GM21717 (cell line): ENCODE measurements around the gene TMEM62.
A peak's percentile ranks its signal among the peaks of the same experiment; 100 is the strongest.

ENCODE experiments used
- ATAC-seq: cut with Tn5 transposase; IDR thresholded peaks from one replicate; pipeline ENCODE4 v1.9.1; 2021; ENCODE audit warnings: mild to moderate bottlenecking, moderate library complexity; ENCODE audit not compliant: unreplicated experiment

TMEM62 gene

DNA sequence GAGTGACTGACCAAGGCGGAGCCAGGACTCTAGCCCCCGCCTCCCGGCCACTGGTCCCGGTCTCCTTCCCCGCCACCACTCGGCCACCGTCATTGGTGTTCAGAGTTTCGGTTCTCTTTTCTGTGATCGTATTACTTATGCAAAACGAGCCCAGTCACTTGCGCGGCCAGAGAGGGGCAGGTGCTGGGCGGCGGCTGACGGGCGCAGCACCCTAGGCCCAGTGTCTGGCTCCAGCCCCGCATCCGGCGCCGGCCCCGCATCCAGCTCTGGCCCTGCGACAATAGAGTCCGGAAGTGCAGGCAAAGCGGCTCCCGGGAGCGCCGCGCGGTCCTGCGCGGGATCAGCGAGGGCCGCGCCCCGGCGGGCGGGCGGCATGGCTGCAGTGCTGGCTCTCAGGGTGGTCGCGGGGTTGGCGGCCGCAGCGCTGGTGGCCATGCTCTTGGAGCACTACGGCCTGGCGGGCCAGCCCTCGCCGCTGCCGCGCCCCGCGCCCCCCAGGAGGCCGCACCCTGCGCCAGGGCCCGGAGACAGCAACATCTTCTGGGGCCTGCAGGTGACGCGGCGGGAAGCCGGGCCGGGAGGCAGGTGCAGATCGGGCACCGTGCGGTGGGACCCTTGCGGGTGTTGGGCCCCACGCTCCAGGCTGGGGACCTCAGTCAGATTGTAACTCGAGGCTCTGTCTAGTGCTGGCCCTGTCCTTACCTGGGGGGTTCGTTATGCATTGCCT lies at the start of gene TMEM62:
Gene TMEM62, plus strand, starts transcription at position 157 of the 727 bp plus-strand sequence. Its CDS starts 217 bp downstream, at position 374.
- peak; percentile 91 for ATAC-seq

DNA sequence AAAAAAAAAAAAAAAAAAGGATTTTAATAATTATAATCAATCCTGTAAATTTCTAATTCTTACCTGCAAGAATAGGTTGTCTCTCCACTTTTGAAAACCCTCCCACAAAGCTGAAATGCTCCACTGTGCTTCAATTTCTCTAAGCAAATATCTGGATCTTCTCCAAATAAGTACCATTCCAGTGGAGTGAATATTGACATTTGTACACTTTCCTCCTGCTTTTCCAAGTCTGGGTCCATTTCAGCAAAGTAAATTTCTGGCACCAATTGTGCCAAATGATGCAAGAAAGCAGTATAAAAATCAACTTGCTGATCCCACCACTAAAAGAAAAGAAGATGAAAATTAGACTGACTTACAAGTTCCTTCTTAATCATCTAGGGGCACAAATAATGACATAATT lies 47.5 kb upstream of the TMEM62 start:
- no peak for ATAC-seq

DNA sequence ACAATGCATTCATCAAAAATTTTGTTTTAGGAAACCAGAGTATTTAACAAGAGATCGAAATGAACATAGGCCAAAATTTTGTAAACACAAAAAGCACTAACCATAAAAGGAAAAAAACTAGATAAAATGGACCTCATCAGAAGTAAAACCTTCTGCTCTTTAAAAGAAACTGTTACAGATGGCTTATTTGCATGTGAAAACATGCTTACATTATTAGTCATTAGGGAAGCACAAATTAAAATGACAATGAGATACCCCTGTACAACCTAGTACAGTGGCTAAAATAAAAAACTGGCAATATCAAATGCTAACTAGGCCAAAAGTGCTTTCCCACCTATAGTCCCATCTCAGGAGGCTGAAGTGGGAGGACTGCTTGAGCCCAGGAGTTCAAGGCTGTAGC lies 46.8 kb upstream of the TMEM62 start:
- ATAC-seq, result no peak

DNA sequence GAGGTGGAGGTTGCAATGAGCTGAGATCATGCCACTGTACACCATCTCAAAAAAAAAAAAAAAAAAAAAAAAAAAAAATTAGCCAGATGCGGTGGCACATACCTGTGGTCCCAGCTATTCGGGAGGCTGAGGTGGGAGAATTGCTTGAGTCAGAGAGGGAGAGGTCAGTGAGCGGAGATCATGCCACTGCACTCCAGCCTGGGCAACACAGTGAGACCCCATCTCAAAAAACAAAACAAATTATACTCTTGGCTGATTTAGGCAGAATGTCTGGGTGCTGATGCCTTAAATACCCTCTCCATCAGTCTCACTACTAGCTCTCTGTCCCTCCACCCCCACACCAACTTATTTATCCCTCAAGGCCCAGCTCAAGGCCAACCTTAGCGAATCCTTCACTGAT lies 41.5 kb upstream of the TMEM62 start:
- no peak for ATAC-seq

DNA sequence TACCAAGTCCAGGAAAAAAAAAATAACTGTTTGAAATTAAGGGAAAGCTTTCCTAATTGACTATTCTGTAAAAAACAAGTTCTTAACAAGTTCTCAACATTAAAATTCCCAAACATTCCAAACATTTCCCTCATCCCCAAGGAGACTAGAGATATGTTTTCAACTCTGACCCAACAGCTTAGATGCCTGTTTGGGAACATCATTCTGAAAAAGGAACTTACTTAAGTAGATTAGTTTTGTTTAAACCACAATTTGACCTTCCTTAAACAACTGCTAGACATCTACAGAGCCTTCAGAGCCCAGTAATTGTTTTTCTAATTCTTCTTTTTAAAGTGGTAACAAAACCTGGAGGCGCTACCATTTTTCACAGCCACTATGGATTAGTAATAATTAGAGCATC lies 40.4 kb upstream of the TMEM62 start:
- no peak for ATAC-seq

DNA sequence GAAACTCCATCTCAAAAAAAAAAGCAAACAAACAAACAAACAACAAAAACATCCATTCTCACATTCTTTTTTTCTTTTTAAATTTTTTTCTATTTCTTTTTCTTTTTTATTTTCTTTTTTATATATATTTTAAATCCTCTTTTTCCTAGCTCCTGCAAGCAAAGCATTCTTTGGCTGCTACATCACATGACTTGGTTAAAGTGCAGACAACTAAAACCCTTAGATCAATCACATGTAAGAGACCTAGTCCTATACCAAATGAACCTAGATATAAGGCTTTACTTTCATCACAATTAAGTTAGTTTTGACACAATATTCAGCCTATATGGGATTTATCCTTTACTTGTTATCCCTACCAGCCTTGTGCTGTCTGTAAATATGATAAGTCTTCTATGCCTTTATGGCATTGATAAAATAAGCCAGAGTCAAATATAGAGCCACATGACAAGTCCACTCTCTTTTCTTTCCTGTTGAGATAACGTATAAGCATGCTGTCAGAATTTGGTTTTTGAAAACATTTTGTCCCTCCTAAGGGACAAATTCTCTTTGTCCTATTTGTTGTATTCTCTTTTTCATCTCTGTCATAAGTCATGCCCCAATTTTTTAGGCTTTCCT lies 38.9 kb upstream of the TMEM62 start:
- no peak for ATAC-seq

DNA sequence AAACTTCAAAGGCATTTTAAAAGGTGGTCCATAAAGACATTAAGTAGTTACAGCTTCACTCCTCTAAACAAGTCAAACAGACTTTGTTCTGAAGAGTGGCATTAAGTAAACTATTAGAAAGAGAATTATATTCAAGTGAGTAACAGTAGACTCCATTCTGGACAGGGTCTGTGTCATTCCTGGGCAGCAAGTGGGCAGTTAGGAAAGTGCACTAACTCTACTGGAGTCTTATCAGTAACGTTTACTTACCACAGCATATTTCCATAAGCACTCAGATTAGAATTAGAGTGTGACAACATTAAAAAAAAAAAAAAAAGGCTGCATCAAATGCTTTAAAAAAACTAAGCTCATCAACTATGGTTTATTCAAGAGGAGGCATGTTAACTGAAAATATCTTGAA lies 38.1 kb upstream of the TMEM62 start:
- no peak for ATAC-seq

DNA sequence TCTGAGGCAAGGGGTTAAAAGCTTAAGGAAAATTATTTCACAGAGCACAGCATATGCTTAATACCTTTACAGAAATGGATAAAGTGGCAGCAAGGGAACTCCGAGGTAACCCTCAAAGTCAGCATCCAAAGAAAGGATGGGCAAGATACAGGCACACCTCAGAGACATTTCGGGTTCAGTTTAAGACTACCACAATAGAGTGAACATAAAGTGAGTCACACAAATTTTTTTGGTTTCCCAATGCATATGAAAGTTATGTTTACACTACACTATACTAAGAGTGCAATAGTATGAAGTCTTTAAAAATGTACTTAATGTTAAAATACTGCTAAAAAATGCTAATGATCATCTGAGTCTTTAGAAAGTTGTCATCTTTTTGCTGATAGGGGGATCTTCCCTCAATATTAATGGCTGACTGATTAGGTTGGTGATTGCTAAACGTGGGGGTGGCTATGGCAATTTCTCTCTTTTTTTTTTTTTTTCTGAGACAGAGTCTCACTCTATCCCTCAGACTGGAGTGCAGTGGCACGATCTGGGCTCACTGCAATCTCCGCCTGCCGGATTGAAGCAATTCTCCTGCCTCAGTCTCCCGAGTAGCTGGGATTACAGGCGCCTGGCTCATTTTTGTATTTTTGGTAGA lies 37.6 kb upstream of the TMEM62 start:
- ATAC-seq, result no peak

DNA sequence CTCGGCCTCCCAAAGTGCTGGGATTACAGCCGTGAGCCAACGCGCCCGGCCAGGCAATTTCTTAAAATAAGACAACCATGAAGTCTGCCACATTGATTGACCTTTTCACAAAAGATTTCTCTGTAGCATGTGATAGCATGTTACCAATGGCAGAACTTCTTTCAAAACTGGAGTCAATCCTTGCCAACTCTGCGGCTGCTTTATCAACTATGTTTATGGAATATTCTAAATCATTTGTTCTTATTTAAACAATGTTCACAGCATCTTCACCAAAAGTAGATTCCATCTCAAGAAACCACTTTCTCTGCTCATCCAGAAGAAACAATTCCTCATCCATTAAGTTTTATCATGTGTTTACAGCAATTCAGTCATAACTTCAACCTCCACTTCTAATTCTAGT lies 37.0 kb upstream of the TMEM62 start:
- no peak for ATAC-seq

DNA sequence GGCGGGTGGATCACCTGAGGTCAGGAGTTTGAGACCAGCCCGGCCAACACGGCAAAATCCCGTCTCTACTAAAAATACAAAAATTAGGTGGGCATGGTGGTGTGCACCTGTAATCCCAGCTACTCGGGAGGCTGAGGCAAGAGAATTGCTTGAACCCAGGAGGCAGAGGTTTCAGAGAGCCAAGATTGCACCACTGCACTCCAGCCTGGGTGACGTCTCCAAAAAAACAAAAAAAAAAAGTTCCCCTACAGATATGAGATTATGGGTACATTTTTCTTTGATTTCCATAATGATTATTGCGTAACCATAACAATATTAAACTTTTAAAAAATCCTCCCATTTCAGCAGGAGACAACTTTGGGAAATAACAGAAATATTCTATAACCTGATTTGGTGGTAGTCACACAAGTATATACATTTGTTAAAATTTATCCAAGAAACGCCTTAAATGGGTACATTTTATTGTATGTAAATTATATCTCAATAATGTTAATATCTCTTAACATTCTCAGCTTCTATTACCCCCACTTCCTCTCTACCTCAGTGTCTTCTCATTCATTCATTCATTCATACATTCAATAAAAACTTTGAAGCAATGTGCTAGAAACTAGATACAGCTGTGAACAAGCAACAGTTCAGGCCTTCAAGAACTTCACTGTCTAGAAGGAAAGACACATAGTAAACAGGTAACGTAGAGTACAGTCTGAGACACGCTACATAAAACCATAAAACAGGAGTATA lies 34.1 kb upstream of the TMEM62 start:
- no peak for ATAC-seq

DNA sequence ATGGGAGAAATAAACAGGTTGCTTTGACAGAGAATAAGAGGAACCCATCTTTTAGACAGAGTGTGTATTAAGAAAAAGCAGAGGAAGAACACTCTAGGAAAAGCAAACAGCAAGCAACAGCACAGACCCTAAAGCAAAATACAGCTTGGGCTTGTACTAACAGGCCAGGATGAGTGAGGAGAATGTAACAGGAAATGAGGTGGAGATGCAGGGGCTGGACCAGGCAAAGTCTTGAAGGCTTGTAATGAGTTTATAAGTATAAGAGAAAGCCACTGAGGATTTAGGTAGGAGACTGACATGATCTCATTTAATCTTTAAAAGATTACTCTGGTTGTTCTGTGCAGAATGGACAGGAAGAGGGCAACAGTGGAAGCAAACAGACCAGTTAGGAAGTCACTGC lies 32.4 kb upstream of the TMEM62 start:
- ATAC-seq, result no peak

DNA sequence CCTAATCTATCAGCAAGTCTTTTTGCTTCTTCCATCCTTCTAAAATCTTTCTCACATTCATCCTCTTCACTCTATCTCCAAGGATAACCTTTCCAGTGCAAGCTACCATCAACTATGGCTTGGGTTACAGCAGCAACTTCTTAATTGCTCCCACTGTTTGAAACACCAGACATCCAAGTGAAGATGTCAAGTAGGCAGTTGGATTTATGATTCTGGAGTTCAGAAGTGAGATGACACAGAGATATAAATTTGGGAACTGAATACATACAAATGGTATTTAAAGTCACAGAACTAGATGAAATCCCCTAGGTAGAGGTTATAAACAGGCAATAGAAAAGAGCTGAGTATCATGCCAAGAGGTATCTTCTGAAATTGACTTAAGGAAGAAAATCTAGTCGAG lies 31.2 kb upstream of the TMEM62 start:
- no peak for ATAC-seq

DNA sequence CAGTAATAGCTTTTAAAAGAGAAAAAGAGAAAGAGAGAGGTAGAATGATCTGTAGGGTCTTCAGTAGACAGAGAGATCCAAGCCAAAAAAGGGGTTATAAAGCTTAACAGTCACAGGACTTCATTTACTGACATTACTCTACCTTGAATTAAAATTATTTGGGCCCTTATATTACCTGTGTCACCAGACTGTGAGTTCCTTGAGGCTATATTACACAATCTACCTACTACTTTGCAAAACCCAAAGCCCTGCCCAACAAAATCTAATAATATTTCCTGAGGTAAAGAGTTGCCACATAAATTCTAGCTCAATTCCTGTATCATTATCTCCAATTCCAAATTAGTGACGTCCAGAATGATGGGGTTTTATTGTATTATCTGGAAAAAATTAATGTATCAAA lies 29.5 kb upstream of the TMEM62 start:
- ATAC-seq, result no peak

DNA sequence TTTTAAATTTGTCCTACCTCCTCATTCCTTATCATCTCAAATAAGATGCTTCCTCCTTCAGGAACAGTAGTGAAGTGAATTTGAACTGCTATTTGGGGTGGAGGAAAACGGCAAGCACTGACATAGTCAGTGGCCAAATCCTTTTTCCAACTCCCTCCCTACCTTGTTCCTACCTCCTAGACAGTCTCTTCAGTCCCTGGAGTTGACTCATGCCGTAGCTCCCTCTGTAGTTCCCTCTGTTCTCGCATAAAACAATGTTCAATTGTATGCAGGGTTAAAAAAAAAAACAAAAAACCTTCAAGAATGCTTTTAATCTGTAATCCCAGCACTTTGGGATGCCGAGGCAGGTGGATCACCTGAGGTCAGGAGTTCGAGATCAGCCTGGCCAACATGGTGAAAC lies 29.0 kb upstream of the TMEM62 start:
- ATAC-seq, result no peak

DNA sequence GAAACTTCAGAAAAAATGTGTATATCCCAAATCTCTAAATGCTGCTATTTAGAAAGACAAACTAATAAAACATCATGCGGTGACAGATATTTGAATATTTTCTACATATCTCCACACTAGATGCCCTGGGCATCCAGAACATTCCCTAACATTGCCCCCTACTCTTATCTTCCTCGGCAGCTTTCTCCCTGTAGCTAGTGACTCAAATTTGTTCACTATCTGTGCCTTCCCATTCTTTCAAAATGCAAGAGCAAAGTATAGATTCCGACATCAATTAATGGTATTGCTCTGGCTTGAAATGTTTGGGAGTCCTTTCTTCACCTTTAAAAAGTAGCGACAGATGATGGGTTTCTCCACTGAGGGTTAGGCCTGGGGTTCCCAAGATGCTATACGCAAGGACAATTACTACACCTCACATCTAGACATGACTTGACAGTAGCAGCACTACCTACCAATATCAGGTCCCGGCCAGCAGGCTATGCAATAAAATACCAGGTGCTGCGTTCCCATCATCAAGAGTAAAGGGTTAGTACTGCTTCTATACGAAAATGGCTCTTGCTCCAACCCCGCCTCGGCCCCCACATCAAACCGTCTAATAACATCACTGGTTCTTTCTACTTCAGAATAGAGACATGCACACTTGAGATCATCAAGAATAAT lies 28.2 kb upstream of the TMEM62 start:
- no peak for ATAC-seq

DNA sequence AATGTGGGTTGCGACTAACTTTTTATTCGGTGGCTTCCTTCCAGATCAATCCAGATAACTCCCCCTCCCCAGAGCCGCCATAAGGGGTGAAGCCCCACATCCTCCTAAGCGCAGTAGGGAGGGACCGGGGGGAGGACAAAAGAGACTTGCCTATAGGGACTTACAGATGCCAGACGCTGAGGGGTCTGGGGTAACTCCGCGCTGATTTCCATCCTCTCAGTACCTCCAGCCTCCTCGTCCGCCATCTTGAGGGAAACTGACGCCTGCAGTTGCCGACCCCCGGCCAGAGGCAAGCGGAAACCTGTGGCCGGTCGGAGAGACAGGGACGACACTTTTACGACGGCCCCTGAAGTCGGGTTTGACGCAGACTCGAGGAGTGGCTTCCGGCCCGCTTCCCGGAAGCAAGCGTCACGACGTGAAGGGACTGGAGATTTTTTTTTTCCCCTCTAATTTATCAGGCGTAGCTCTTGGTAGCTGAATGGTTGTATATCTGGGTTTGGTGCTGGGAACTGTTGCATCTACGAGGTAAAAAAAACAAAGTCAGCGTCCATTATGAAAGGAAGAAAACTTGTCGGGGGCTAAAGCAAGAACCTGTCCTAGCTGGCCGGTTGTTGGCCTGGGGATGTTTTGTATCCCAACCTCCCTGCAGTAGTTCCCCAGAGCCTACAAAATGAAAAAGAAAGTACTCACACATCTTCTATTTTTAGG lies 27.5 kb upstream of the TMEM62 start, which contains the start of gene UBR1:
Gene UBR1, minus strand, starts transcription at position 261 of the 708 bp plus-strand sequence. Its CDS starts 16 bp downstream, at position 245.
- peak; percentile 75 for ATAC-seq

DNA sequence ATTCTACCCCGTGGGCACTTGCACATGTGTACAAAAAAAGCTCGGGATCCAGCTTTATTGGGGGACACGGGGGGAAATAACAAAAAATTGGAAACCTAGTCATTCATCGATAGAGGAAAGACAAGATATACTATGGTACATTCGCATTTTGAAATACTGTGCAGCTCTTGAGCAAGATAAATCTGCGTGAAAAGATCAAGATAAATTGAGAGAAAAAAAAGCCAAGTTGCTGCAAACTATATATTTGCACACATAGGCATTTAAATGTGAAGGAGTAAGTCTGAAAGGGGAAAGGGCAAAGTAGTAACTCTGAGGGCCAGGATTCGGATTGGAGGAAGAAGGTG lies 26.9 kb upstream of the TMEM62 start:
- ATAC-seq, result no peak

DNA sequence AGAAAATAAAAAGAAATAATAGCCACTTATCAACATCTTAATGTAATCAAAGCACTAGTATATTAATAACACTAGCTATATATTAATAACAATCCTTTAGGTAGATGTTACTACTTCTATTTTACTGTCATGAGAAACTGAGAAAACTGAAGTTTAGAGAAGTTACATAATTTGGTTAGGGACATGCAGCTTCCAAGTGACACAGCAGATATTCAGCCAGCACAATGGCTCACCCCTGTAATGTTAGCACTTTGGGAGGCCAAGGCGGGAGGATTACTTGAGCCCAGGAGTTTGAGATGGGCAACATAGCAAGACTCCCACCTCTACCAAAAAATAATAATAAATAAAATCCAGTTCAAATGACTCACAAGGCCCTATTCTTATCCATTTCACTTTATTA lies 25.6 kb upstream of the TMEM62 start:
- ATAC-seq, result no peak

DNA sequence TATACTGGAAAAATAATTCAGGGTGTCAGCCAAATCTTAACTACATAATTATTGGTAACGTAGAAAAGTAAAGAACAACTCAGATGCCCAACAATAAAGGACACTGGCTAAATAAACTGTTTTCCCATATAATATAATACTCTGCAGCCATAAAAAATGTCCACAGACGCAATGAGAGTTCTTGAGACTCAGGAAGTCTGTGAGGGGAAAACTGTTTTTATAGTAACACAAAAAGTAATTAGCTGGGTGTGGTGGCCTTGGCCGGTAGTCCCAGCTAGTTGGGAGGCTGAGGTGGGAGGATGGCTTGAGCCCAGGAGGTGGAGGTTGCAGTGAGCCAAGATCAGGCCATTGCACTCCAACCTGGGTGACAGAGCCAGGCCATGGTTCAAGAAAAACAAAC lies 22.0 kb upstream of the TMEM62 start:
- ATAC-seq, result no peak

DNA sequence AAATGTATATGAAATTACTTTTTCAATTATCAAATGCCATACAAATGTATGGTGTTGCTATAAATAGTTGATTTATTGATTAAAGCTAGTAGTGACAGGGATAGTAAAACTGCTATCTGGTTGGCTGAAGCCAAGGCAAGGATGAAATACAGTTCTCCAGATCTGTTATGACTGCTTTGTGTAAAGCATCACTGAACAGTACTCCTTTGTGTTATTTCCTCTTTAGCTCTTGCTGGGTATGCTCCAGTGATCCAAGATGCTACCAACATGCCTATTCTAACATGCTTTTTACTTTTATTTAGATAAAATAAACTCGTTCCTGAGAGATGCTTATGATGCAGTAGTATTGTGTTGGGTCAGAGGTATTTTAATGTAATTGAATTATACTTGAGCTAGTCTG lies 15.1 kb upstream of the TMEM62 start:
- ATAC-seq, result no peak

DNA sequence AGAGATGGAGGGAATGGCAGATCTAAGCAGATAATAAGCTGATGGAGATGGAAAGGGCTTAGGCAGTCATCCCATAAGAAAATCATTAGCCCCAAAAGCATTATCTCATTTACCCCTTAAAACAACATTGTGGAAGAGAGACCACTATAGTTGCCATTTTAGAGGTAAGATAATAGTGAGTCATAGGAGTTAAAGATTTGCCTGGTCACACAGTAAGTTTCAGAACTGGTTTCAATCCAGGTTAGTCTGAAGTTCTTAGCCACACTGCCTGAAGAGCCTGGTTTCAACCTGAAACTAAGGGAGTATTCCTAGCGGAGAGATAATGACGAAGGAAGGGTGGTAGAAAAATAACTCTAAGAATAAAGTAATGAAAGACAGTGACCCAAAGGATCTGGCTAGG lies 14.6 kb upstream of the TMEM62 start:
- no peak for ATAC-seq
